Measurements from ENCODE around the gene GPR107.
"Not testable (repeated sequence)": the region's sequence is repeated elsewhere in the genome, so short reads cannot be mapped to it uniquely, and the experiment has no call there.

DNA sequence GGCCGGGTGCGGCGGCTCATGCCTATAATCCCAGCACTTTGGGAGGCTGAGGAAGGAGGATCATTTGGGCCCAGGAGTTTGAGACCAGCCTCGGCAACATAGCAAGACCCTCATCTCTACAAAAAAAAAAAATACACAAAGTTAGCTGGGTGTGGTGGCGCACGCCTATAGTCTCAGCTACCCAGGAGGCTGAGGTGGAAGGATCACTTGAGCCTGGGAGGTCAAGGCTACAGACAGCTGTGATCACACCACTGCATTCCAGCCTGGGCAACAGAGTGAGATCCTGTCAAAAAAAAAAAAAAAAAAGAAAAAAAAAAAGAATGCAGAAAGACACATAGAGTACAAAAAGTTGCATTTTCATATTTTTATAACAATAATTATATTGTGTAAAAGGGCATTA, 46.8 kb upstream of the GPR107 start:
- TF ChIP-seq CTCF (IDR thresholded peaks at IDR 0.05; ENCODE audit: insufficient read depth, low read depth, low read length); EZH2 (IDR thresholded peaks at IDR 0.05; ENCODE audit: insufficient read depth, low read length): not testable (repeated sequence)

Measured in astrocyte (in vitro differentiated cells and primary cell).